Endothelial cell of umbilical vein (primary cell): ENCODE data around the gene VIPAS39. TPM values are rescaled to one million over a fixed set of nuclear protein-coding genes. Genes with fewer than 3 reads are reported as not detected.

Source experiments
- BruUV-seq: library from RNA; stranded (reverse); fragments of 400-500 nt; replicated peaks from 2 replicates; lab custom pipeline; 2021; lab: Mats Ljungman, UMichigan
- CTCF ChIA-PET: fragments of 300-600, 350-600 bp; sonication (Branson Sonifier 250); formaldehyde crosslinking; loops from one replicate; lab custom pipeline; 2021; ENCODE audit warnings: antibody characterized with exemption, inconsistent platforms; lab: Charles Lee
- POLR2A ChIA-PET: fragments of 300-600, 350-600 bp; sonication (Branson Sonifier 250); formaldehyde crosslinking; loops from one replicate; lab custom pipeline; 2021; ENCODE audit warnings: antibody characterized with exemption, inconsistent platforms; lab: Charles Lee
- DNase-seq: peaks from one replicate; pipeline ENCODE4 v3.0.0-alpha.2; 2011; ENCODE audit warnings: low read depth, low spot score
- FAIRE-seq: peaks from 2 replicates; lab custom pipeline; 2011; peaks lifted over from hg19 to GRCh38; lab: Jason Lieb, UNC
- H2AFZ ChIP-seq: 2 replicates; pipeline ENCODE4 v1.6.0; 2012; ENCODE audit warnings: low read depth, low read length, control low read depth, inconsistent platforms
- H3K27ac ChIP-seq: 2 replicates; pipeline ENCODE4 v1.5.1; 2011; ENCODE audit warnings: low read depth, mild to moderate bottlenecking, control low read depth, low read length, moderate library complexity; ENCODE audit not compliant: insufficient read depth
- H3K27me3 ChIP-seq, 2 experiments: 2 replicates each; pipeline versions ENCODE4 v1.6.0 to v1.6.1; 2011; ENCODE audit warnings: low read length in 2 of 2, mixed read lengths in 1 of 2; ENCODE audit not compliant: control insufficient read depth in 2 of 2, insufficient read depth in 2 of 2
- H3K36me3 ChIP-seq, 2 experiments: 2 replicates in 1 of 2; 3 replicates in 1 of 2; pipeline ENCODE4 v1.5.1; 2011; ENCODE audit warnings: low read length in 2 of 2, mild to moderate bottlenecking in 1 of 2, moderate library complexity in 1 of 2; ENCODE audit not compliant: control insufficient read depth in 2 of 2, insufficient read depth in 2 of 2; ENCODE audit errors: extremely low read depth in 1 of 2
- H3K4me1 ChIP-seq: 3 replicates; pipeline ENCODE4 v1.5.1; 2011; ENCODE audit warnings: mild to moderate bottlenecking, low read length; ENCODE audit not compliant: control insufficient read depth, insufficient read depth; ENCODE audit errors: extremely low read depth
- H3K4me2 ChIP-seq: 2 replicates; pipeline ENCODE4 v1.6.1; 2011; ENCODE audit warnings: low read length, control low read depth, mixed read lengths; ENCODE audit not compliant: insufficient read depth
- H3K4me3 ChIP-seq, 3 experiments: fragments of 200-600 bp in 1 of 3; sonication (generic), shearing (Covaris generic) in 1 of 3; replicated peaks in 1 of 3; 2 replicates each; pipeline ENCODE4 v1.5.1; 2011 to 2016; ENCODE audit warnings: control low read depth in 3 of 3, low read length in 3 of 3, mild to moderate bottlenecking in 2 of 3, inconsistent platforms in 1 of 3, low read depth in 1 of 3, moderate library complexity in 1 of 3; ENCODE audit not compliant: insufficient read depth in 1 of 3
- H3K79me2 ChIP-seq: 2 replicates; pipeline ENCODE4 v1.6.0; 2012; ENCODE audit warnings: low read length, inconsistent platforms; ENCODE audit not compliant: control insufficient read depth, insufficient read depth
- H3K9ac ChIP-seq: replicated peaks from 2 replicates; pipeline ENCODE3; 2011; ENCODE audit warnings: low read length, control low read depth; ENCODE audit not compliant: insufficient read depth; ENCODE audit errors: extremely low read depth
- H3K9me1 ChIP-seq: replicated peaks from 3 replicates; pipeline ENCODE4 v1.6.0; 2011; ENCODE audit warnings: mild to moderate bottlenecking, low read length; ENCODE audit not compliant: control insufficient read depth, insufficient read depth; ENCODE audit errors: extremely low read depth
- H3K9me3 ChIP-seq: replicated peaks from 2 replicates; pipeline ENCODE4 v1.5.1; 2012; ENCODE audit warnings: low read length, inconsistent platforms; ENCODE audit not compliant: control insufficient read depth, insufficient read depth
- H4K20me1 ChIP-seq: replicated peaks from 2 replicates; pipeline ENCODE3; 2011; ENCODE audit warnings: mild to moderate bottlenecking, low read length; ENCODE audit not compliant: control insufficient read depth, insufficient read depth; ENCODE audit errors: extremely low read depth
- EZH2 ChIP-seq: IDR thresholded peaks from 2 replicates; pipeline ENCODE4 v1.6.1; 2012; ENCODE audit warnings: borderline replicate concordance, low read depth, mild to moderate bottlenecking, moderate library complexity, low read length, inconsistent platforms; ENCODE audit not compliant: severe bottlenecking
- FOS ChIP-seq: IDR thresholded peaks from 2 replicates; pipeline ENCODE4 v1.6.1; 2011; ENCODE audit warnings: mild to moderate bottlenecking, low read length, moderate library complexity, borderline replicate concordance; ENCODE audit not compliant: insufficient read depth
- GATA2 ChIP-seq: IDR thresholded peaks from 2 replicates; pipeline ENCODE4 v1.7.0; 2011; ENCODE audit warnings: low read depth, mild to moderate bottlenecking, moderate library complexity, mixed read lengths, low read length; ENCODE audit not compliant: insufficient read length, insufficient read depth
- JUN ChIP-seq: IDR thresholded peaks from 2 replicates; pipeline ENCODE4 v1.6.1; 2011; ENCODE audit warnings: borderline replicate concordance, low read depth; ENCODE audit not compliant: insufficient read length, insufficient read depth
- MYC ChIP-seq: IDR thresholded peaks from one replicate; pipeline ENCODE4 v1.6.1; 2011; ENCODE audit warnings: mild to moderate bottlenecking, low read depth, low read length
- POLR2A ChIP-seq: IDR thresholded peaks from 2 replicates; pipeline ENCODE4 v1.6.1; 2012; ENCODE audit warnings: low read depth, mild to moderate bottlenecking, control low read depth, low read length
- POLR2AphosphoS5 ChIP-seq: IDR thresholded peaks from 2 replicates; pipeline ENCODE4 v1.6.1; 2012; ENCODE audit warnings: low read depth, mild to moderate bottlenecking, control low read depth, low read length, moderate library complexity; ENCODE audit not compliant: insufficient read depth
- dilution Hi-C: fragments of 300-500 bp; cut with MboI; formaldehyde crosslinking; loops from one replicate; pipeline ENCODE4 v1.15.0; 2019; ENCODE audit warnings: low sequenced_read_pairs; ENCODE audit not compliant: extremely low pct_ligation_motif_present
- intact Hi-C: fragments of 100-400 bp; cut with micrococcal nuclease; formaldehyde crosslinking; loops from one replicate; pipeline ENCODE4 v1.10.0; 2022
- polyA plus RNA-seq, 4 experiments: library from polyadenylated mRNA; depleted of rRNA in 3 of 4; stranded (reverse) in 3 of 4; unstranded in 1 of 4; fragments of >200 nt; gene quantifications; 2 replicates each; pipeline versions ENCODE4 v1.2.1 to v1.2.3, GENCODE V29; 2011 to 2012; ENCODE audit warnings: missing spikeins in 1 of 4
- total RNA-seq: library from RNA; stranded (reverse); gene quantifications from 2 replicates; pipeline ENCODE4 v1.2.3, GENCODE V29; 2021
- TF ChIP-seq, protein P1 (sequence below): IDR thresholded peaks from 2 replicates; pipeline ENCODE4 v1.6.1; 2011; ENCODE audit not compliant: insufficient read depth, insufficient read length
- TF ChIP-seq, protein P2 (sequence below), 2 donors: IDR thresholded peaks; 1 replicate in 1 of 2; 2 replicates in 1 of 2; pipeline ENCODE4 v1.5.1; 2011; ENCODE audit warnings: low read length in 2 of 2, mild to moderate bottlenecking in 2 of 2, moderate library complexity in 2 of 2, control low read depth in 1 of 2, inconsistent platforms in 1 of 2, low read depth in 1 of 2; ENCODE audit not compliant: insufficient read depth in 1 of 2; ENCODE audit errors: extremely low read depth in 1 of 2

VIPAS39 gene
- total and polyA plus RNA-seq, 2 donors (not counting 3 experiments of a cell fraction or from before 2014, with no cell fraction given) = 24.2 to 28.2 TPM

GRCh38 chr14:77474479-77475177 is 17.2 kb upstream of the VIPAS39 start:
- Histone ChIP-seq H3K27me3 (peaks cover 0 to 2% of the 10 kb centered on the region in 2 experiments), H3K9ac (no peak overlapping the region), H3K4me2 (no peak overlapping the region), H3K4me3 (no peak overlapping the region), H3K9me3 (no peaks in the 10 kb centered on the region), H3K36me3 (peaks cover 0 to under 1% of the 10 kb centered on the region in 2 experiments), H3K9me1 (no peaks in the 10 kb centered on the region), H3K4me1 (no peaks in the 10 kb centered on the region), H3K79me2 (no peaks in the 10 kb centered on the region), H3K27ac (no peak overlapping the region), H4K20me1 (no peaks in the 10 kb centered on the region), H2AFZ (no peak overlapping the region)
- intact Hi-C loops = no loop called here
- TF ChIP-seq, protein P1, sequence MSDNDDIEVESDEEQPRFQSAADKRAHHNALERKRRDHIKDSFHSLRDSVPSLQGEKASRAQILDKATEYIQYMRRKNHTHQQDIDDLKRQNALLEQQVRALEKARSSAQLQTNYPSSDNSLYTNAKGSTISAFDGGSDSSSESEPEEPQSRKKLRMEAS = no peak
- no peak for TF ChIP-seq GATA2
- no peak for TF ChIP-seq JUN
- TF ChIP-seq POLR2AphosphoS5 = no peak
- no peak for TF ChIP-seq EZH2
- TF ChIP-seq, protein P2, sequence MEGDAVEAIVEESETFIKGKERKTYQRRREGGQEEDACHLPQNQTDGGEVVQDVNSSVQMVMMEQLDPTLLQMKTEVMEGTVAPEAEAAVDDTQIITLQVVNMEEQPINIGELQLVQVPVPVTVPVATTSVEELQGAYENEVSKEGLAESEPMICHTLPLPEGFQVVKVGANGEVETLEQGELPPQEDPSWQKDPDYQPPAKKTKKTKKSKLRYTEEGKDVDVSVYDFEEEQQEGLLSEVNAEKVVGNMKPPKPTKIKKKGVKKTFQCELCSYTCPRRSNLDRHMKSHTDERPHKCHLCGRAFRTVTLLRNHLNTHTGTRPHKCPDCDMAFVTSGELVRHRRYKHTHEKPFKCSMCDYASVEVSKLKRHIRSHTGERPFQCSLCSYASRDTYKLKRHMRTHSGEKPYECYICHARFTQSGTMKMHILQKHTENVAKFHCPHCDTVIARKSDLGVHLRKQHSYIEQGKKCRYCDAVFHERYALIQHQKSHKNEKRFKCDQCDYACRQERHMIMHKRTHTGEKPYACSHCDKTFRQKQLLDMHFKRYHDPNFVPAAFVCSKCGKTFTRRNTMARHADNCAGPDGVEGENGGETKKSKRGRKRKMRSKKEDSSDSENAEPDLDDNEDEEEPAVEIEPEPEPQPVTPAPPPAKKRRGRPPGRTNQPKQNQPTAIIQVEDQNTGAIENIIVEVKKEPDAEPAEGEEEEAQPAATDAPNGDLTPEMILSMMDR (IDR thresholded peaks at IDR 0.05; ENCODE audit: extremely low read depth in 1 of 2, insufficient read depth in 1 of 2, low read depth in 1 of 2, low read length in 2 of 2) = no peak
- TF ChIP-seq FOS = no peak
- TF ChIP-seq POLR2A = no peak
- no peak for TF ChIP-seq MYC
- no TSS peak for BruUV-seq
- FAIRE-seq (no peak), DNase-seq (no peak)
- POLR2A ChIA-PET = no interaction called here
- dilution Hi-C loops = no loop called here
- CTCF ChIA-PET = interaction anchor here (1.8 kb wide), 2 partner anchors 15 to 77 kb away, joined by 5 to 6 read pairs; no protein-coding TSS in a partner anchor
